Right ventricle myocardium superior (tissue), 1 donor: ENCODE data around the gene AGPAT1. TPM values are rescaled to one million over a fixed set of nuclear protein-coding genes. Genes with fewer than 3 reads are reported as not detected.

Experiments used
- ATAC-seq: fragments of 200-7000 bp; cut with Tn5 transposase; one replicate; pipeline ENCODE4 v1.9.1; 2020; ENCODE audit warnings: mild to moderate bottlenecking; ENCODE audit not compliant: poor library complexity
- DNase-seq: peaks from one replicate; pipeline ENCODE4 v3.0.0-alpha.2; 2020
- intact Hi-C: fragments of 100-400 bp; cut with DNase I; formaldehyde crosslinking; loops from one replicate; pipeline ENCODE4 v1.11.2; 2022
- total RNA-seq: library from RNA; stranded (reverse); fragmentation: NEBNext Ultra II Directional; extraction: Animal tissue kit (Norgen Biotek cat#: 25700); gene quantifications from one replicate; pipeline ENCODE4 v1.2.1, GENCODE V29; 2021
- donor health status: DM: no; HTN: yes; CAD: no; lungs with severe emphysema.

Gene AGPAT1
- total RNA-seq, 1 donor from 2014 or later, result 44.2 TPM

GRCh38 chr6:32177183-32177787 lies 1.4 kb upstream of the AGPAT1 start:
- ATAC-seq (peak; percentile 19), DNase-seq (no peak)
- intact Hi-C loops, result no loop called here

- intact Hi-C loops, result no loop called here
- ATAC-seq (no peak), DNase-seq (no peak)
Observed at GRCh38 chr6:32176476-32177182, 745 bp upstream of the AGPAT1 start.

GRCh38 chr6:32175322-32175710 lies 568 bp downstream of the AGPAT1 start:
- intact Hi-C loops, result no loop called here
- ATAC-seq, result no peak
- DNase-seq, result no peak

GRCh38 chr6:32174416-32174815 lies 1.5 kb downstream of the AGPAT1 start:
- intact Hi-C loops, result no loop called here
- no peak for DNase-seq
- no peak for ATAC-seq

- intact Hi-C loops, result no loop called here
- DNase-seq (no peak), ATAC-seq (no peak)
Observed at GRCh38 chr6:32173051-32173727, 2.7 kb downstream of the AGPAT1 start.

- ATAC-seq (no peak), DNase-seq (no peak)
- intact Hi-C loops, result no loop called here
Observed at GRCh38 chr6:32171234-32171633, 4.7 kb downstream of the AGPAT1 start.

- DNase-seq (no peak), ATAC-seq (no peak)
- intact Hi-C loops, result no loop called here
Observed at GRCh38 chr6:32170294-32170693, 5.6 kb downstream of the AGPAT1 start.

GRCh38 chr6:32168807-32169591 lies 6.9 kb downstream of the AGPAT1 start:
- intact Hi-C loops, result no loop called here
- DNase-seq, result no peak
- no peak for ATAC-seq

- intact Hi-C loops, result no loop called here
- no peak for ATAC-seq
- no peak for DNase-seq
Observed at GRCh38 chr6:32168350-32168749, 7.5 kb downstream of the AGPAT1 start.

- ATAC-seq (no peak), DNase-seq (no peak)
- intact Hi-C loops, result no loop called here
Observed at GRCh38 chr6:32167761-32168262, 8.1 kb downstream of the AGPAT1 start.

- DNase-seq (no peak), ATAC-seq (no peak)
- intact Hi-C loops, result no loop called here
Observed at GRCh38 chr6:32167154-32167760, 8.6 kb downstream of the AGPAT1 start.

GRCh38 chr6:32166411-32167061 lies 9.3 kb downstream of the AGPAT1 start:
- DNase-seq (no peak), ATAC-seq (no peak)
- intact Hi-C loops, result no loop called here

- intact Hi-C loops, result no loop called here
- DNase-seq (no peak), ATAC-seq (no peak)
Observed at GRCh38 chr6:32164295-32164694, 11.6 kb downstream of the AGPAT1 start, which contains the start of gene EGFL8. Gene EGFL8, plus strand, starts transcription at chr6:32164595. Its CDS starts 1,571 bp downstream, at chr6:32166166.

- no peak for ATAC-seq
- intact Hi-C loops, result no loop called here
- no peak for DNase-seq
Observed at GRCh38 chr6:32163559-32164258, 12.2 kb downstream of the AGPAT1 start.

- intact Hi-C loops, result no loop called here
Observed at GRCh38 chr6:32158052-32158451, 17.8 kb downstream of the AGPAT1 start.

GRCh38 chr6:32156891-32157290 lies 19.0 kb downstream of the AGPAT1 start:
- intact Hi-C loops, result no loop called here

More at GRCh38 chr6:32158052-32158451, 17.8 kb downstream of the AGPAT1 start:
- ATAC-seq (no peak), DNase-seq (no peak)

GRCh38 chr6:32154514-32155161 lies 21.2 kb downstream of the AGPAT1 start:
- DNase-seq, result peak; percentile 73
- intact Hi-C loops, result no loop called here
- peak; percentile 79 for ATAC-seq

More at GRCh38 chr6:32156891-32157290, 19.0 kb downstream of the AGPAT1 start:
- DNase-seq (no peak), ATAC-seq (no peak)
